ENCODE results near the gene GRIA1.

GRIA1 gene

DNA sequence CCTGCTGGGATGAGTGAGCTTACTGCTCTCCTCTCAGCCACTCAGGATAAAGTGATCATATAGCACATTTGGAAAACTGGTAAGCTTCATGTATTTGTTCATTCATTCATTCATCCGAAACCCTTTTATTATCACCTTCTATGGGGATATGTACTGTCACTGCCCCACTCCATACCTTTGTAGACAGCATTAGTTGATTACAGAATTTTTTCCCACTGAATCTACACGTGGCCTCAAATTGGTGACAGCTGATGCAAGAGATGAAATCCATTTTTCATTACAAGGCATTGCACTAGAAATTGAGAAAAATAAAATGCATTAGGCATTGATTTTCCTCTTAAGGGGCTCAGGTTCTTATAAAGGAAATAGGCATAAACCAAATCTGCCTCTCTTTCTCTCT is 9.7 kb downstream of the GRIA1 start:
- no peak for DNase-seq

- DNase-seq, result peak; percentile 42
These were observed 14.3 kb downstream of the GRIA1 start for GRCh38 chr5:153504726-153505125.

DNA sequence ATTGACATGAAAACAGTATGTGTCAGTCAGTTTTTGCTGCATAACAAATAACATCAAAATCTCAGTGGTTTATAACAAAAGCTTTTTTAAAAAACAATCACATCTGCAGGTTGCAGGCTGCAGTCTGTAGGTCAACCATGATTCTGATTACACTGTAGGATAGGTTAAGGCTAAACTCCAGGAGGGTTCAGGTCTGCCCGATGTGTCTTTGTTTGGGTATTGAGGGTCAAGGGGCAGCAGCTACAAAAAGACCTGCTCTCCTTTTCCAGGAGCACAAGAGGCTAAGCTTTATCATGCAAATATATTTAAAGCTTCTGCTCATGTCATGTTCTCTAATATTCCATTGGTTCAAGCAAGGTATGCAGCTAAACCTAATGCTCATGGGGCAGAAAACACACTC is 18.2 kb downstream of the GRIA1 start:
- DNase-seq, result no peak

DNA sequence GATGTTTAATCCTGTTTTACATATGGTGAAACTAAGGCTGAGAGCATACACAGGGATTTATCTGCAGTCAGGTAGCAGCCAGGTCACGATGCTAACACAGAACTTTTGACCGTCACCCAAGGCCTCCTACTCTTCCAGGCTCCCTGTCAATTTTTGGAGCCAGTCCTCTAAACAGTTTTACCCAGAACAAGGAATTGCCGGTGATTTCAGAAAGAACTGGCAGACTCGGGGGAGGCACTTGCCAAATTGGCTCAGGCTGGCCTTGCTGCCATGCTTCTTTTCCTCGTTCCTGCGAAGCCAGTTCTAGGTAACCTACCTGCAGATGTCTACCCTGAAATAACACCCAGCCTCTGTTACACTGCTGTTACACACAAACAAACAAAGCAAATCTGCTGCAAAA is 21.2 kb downstream of the GRIA1 start:
- no peak for DNase-seq

DNA sequence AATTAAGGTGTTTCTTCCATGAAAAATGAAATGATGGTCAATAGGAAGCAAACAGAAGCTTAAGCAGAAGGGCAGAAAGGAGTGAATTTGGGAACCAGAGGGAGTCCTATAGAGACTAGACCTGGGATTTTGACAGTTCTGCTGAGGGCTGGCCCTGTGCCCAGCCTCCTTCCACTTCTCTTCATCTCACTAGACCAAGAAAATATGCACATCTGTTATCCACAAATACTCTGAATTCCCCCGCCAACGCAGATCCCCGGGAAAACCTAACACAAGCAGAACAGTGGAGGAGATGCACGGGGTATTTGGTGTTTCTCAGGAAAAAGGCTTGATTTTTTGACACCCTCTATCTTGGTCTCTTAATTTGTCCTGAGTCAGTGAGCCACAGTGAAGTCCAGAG is 22.7 kb downstream of the GRIA1 start:
- peak; percentile 44 for DNase-seq

DNA sequence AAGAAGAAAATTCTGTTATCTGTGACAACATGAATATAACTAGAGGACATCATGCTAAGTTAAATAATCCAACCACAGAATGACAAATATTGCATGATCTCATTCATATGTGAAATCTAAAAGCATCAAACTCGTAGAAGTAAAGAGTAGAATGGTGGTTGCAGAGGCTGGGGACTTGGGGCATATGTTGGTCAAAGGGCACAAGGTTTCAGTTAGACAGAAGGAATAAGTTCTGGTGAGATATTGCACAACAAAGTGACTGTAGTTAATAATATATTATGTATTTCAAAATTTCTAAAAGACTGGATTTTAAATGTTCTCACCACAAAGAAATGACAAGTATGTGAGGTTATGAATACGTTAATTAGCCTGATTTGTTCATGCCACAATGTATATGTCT is 24.8 kb downstream of the GRIA1 start:
- DNase-seq, result no peak

- no peak for DNase-seq
These were observed 26.2 kb downstream of the GRIA1 start for GRCh38 chr5:153516504-153517240.

- DNase-seq, result peak; percentile 92
These were observed 26.8 kb downstream of the GRIA1 start for GRCh38 chr5:153517241-153517611.

DNA sequence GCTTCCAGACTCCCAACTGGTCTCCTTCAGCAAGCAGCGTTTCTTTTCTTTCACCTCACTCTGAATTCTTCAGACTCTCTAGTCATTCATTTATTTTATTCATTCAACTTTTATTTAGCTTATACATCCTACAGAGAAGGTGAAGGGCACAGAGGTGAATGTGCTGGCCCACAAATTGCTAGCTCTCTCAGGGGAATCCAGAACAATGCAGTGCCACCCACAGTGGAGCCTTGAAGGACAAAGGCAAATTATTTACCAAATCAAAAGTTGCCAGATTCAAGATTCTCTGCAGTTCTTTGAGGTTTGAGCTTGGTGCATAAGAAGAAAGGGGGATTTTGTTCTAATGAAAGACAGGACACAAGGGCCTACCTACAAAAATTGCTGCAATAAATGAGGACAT is 29.7 kb downstream of the GRIA1 start:
- DNase-seq, result no peak

DNA sequence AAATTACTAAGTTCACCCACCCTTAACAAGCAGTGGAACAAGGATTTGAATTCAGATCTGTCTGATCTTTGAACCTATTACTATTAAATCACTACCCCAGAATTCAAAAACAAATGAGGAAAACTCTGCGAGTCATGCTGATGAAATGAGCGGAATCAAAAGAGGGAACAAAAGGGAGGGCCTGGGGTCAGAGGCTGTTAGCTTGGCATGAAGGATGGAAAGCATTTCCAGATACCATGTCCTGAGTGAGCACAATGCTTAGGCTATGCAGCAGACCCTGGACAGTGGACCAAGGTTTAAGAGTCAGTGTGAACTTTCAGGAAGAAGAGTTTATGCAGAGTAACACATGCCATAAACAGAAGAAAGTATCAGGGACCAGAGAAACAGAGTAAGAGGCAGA is 30.5 kb downstream of the GRIA1 start:
- no peak for DNase-seq

DNA sequence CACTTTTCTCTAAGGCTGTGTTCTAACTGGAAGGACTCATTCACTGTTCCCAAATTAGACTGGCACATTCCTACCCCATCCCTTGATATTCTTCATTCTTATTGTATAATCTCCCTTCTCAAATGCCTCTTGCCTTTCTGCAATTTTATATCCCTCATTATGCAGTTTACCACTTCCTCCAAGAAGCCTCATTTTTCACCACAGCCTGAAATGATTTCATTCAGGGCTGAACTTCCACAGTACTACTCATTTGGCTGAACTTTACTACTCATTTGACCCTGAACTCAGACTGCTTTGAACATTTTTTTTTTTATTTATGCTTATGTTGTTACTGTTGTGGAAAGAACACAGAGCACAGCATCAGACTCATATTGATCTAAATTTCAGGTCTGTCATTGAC is 32.7 kb downstream of the GRIA1 start:
- no peak for DNase-seq

DNA sequence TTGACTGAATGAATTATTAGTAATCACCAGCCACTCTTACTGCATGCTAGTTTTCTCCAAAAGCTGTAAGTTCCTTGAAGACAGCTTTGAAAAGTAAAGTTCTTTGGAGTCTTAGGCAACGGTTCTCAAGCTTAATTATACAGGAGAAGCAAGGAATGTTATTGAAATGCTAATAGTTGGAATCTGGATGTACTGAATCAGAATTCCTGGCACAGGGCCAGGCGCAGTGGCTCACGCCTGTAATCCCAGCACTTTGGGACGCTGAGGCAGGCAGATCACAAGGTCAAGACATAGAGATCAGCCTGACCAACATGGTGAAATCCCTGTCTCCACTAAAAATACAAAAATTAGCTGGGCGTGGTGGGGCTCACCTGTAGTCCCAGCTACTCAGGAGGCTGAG is 33.4 kb downstream of the GRIA1 start:
- no peak for DNase-seq

DNA sequence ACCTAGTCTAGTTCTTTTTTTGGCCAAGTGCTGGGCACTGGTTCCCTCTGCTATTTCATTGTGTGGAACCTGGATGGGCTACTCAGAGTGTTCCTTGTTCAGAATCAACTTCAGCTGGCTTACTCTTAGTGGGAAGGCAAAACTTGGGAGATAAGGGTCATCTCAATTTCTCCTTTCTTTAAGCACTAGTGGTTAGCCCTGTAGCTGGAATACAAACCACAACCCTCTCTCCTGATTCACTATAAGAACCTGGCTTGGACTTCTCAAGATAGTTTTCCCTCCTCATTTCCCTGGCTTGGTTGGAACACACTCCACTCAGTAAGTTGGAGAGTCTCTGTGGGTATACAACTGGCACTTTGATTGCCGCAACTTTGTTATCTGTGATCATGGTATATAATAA is 35.1 kb downstream of the GRIA1 start:
- DNase-seq, result no peak

GRCh38 chr5:153530357-153531143 is 40.1 kb downstream of the GRIA1 start:
- DNase-seq, result no peak

DNA sequence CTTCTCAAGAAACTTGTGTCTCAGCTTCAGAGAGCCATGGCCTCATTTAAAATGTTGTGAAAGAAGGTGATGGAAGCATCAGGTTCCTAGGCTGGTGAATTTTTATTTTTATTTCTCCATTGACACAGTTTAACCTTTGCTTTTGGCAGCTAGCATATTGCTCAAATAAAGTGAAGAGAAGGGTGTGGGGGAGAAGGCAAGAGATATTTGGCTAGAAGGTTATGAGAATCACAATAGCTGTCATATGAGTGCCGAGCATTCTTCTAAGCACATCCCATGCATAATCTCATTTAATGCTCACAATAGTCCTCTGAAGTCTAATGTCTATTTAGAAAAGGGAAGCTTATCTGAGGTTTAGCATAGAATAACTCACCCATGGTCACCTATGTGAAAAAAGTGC is 43.1 kb downstream of the GRIA1 start:
- no peak for DNase-seq

DNA sequence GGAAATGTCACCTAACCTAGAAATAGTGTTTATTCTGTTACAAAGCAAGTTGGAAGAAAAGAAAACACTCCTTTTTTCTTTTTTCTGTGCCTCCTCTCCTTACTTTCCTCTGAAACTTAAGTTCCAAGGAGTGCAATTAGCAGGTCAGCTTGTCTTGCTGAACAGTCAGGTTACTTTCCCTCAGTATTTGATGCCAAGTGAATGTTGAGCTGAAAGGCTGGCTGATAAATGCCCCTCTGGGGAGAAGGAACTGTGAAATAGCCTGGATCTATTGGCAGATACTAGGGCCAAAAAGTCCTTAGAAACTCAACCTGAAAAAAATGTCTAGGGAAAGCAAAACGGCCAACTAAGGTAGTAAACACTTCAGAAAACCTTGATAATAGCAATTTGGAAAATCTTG is 43.6 kb downstream of the GRIA1 start:
- no peak for DNase-seq

GRCh38 chr5:153537207-153537606 is 46.7 kb downstream of the GRIA1 start:
- DNase-seq, result no peak

DNA sequence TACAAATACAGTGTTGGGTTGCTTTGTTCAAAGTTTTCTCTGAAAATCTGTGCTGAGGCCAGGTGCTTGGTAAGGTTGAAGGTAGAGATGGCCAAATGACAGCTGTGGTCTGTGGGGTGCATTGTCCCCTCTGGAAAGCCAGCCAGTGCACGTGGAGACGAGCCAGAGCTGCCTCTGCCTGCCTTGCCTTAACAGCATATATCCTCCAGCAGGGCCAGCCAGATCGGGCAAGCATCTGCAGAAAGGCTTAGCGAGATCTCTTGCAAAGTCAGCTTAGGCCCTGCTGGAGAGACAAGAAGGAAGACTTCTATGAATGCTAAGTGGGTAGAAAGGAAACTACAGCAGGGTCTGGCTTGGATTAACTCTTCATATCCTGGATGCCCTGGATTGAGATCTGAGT is 49.5 kb downstream of the GRIA1 start:
- no peak for DNase-seq

DNA sequence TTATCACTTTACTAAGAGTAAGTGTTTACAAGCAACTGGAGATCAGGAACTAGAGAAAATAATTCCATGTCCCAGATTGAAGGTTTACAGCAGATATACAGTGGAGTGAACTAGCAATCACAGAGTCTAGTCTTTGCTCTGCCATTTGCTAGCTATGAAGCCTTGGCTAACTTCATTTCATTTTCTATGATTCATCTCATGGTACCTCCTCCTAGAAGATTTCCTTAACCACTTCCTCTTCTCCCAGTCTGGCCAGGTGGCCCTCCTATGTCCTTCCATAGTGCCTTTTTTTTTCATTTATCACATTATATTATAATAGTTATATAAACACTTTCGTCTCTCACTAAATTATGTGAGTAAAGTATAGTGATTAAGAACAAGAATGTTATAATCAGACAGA is 52.1 kb downstream of the GRIA1 start:
- no peak for DNase-seq

- no peak for DNase-seq
These were observed 52.8 kb downstream of the GRIA1 start for GRCh38 chr5:153543288-153543687.

GRCh38 chr5:153543959-153544470 is 53.5 kb downstream of the GRIA1 start:
- no peak for DNase-seq

DNA sequence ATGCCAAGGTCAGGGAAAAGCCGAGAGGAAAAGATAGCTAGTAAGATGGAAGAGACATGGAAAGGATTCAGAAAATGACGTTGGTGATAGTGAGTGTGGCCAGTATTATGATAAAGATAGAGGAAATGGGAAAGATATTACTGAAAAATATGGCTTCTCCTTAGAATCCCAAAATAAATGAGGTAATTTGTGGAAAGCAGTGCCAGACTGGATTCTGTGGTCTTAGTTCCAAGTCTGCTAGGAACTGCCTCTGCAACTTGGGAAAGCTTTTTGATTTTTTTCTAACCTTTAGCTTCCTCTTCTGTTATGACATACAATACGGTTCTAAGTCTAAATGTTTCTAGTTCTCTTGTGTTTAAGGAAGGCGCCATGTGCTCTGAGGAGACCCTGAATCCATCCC is 54.2 kb downstream of the GRIA1 start:
- DNase-seq, result no peak

DNA sequence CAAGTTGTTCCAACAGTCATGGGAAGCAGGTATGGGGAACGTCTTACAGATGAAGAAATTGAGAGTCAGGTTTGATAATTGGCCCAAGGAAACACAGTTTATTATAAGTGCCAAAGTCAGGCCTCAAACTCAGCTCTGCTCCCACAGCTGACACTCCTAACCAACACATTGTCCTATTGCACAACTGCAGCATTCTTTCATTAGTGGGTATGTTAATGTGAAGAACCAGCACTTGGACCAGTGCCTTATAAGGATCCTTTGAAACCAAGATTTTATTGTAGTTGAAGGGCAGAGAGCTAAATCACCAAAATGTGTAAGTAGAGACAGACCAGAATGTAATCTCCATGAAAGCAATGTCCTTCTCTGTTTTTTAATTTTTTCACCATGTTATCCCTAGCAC is 56.1 kb downstream of the GRIA1 start:
- no peak for DNase-seq

GRCh38 chr5:153551537-153552079 is 61.1 kb downstream of the GRIA1 start:
- DNase-seq, result no peak

Data from NCI-H524 treated with DMSO at 0.1 percent for 48 hours (cell line).